Measurements from ENCODE around the gene LAMB4.

DNA sequence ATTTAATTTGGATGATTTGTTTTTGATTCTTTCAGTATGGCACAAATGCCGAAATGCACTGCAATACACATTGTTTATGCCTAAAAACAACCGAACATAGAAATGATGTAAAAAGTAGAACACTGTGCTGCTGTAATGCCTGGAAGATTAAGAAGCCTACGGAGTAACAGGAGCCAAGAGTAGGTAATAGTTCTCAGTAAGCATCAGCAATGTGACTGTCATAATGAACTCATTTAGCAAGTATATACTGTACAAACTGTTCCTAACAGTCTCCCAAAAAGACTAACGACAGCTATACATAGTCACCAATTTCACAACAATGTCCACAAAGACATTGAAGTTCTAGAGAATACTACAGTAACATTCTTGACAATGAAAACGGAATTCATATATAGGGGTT lies 19.0 kb upstream of the LAMB4 start:
- TF ChIP-seq CTCF (IDR thresholded peaks at IDR 0.05; ENCODE audit: low read length) = no peak
- no peak for TF ChIP-seq EZH2 (optimal IDR thresholded peaks at IDR 0.05; ENCODE audit: low read depth, low read length)
- no peak for TF ChIP-seq EZH2phosphoT487 (IDR thresholded peaks at IDR 0.05; ENCODE audit: low read length)
